CD14-positive monocyte (primary cell): ENCODE data around the gene SYNE1. TPM values are rescaled to one million over a fixed set of nuclear protein-coding genes. Genes with fewer than 3 reads are reported as not detected.

Experiments used
- DNase-seq, 3 donors: peaks; one replicate each; pipeline ENCODE4 v3.0.0-alpha.2; 2011 to 2022
- H2AFZ ChIP-seq: 2 replicates; pipeline ENCODE4 v1.6.0; 2012; ENCODE audit warnings: mild to moderate bottlenecking, low read depth, low read length, inconsistent platforms; ENCODE audit not compliant: insufficient read depth, poor library complexity, severe bottlenecking
- H3K27ac ChIP-seq, 2 donors: 1 replicate in 1 of 2; 2 replicates in 1 of 2; pipeline ENCODE4 v1.5.1; 2012 to 2013; ENCODE audit warnings: low read length in 2 of 2, control low read depth in 1 of 2, inconsistent platforms in 1 of 2, low read depth in 1 of 2, mild to moderate bottlenecking in 1 of 2
- H3K27me3 ChIP-seq, 2 donors: one replicate each; pipeline versions ENCODE4 v1.6.0 to v1.6.1; 2011 to 2013; ENCODE audit warnings: low read length in 2 of 2; ENCODE audit not compliant: control insufficient read depth in 2 of 2, insufficient read depth in 2 of 2
- H3K36me3 ChIP-seq, 2 donors: replicated peaks in 1 of 2; 1 replicate in 1 of 2; 2 replicates in 1 of 2; pipeline versions ENCODE4 v1.5.1 to v1.6.1; 2012 to 2013; ENCODE audit warnings: low read length in 2 of 2, control low read depth in 1 of 2, inconsistent platforms in 1 of 2, mild to moderate bottlenecking in 1 of 2; ENCODE audit not compliant: insufficient read depth in 2 of 2, control insufficient read depth in 1 of 2
- H3K4me1 ChIP-seq, 2 donors: 1 replicate in 1 of 2; 2 replicates in 1 of 2; pipeline versions ENCODE4 v1.5.1 to v1.6.1; 2012 to 2013; ENCODE audit warnings: low read length in 2 of 2, control low read depth in 1 of 2, inconsistent platforms in 1 of 2, mild to moderate bottlenecking in 1 of 2, moderate library complexity in 1 of 2; ENCODE audit not compliant: insufficient read depth in 2 of 2, control insufficient read depth in 1 of 2
- H3K4me2 ChIP-seq: replicated peaks from 2 replicates; pipeline ENCODE3; 2012; ENCODE audit warnings: low read length, moderate library complexity, mild to moderate bottlenecking; ENCODE audit not compliant: poor library complexity, severe bottlenecking; ENCODE audit errors: extremely low read depth
- H3K4me3 ChIP-seq, 3 experiments: fragments of 200-600 bp in 1 of 3; sonication (generic) in 1 of 3; replicated peaks in 1 of 3; 1 replicate in 2 of 3; 2 replicates in 1 of 3; pipeline ENCODE4 v1.5.1; 2011 to 2013; ENCODE audit warnings: low read length in 3 of 3, mild to moderate bottlenecking in 3 of 3, control low read depth in 2 of 3, low read depth in 2 of 3, inconsistent platforms in 1 of 3, moderate library complexity in 1 of 3
- H3K79me2 ChIP-seq: 2 replicates; pipeline ENCODE4 v1.6.0; 2012; ENCODE audit warnings: mild to moderate bottlenecking, control low read depth, inconsistent platforms, low read length, moderate library complexity; ENCODE audit not compliant: insufficient read depth
- H3K9ac ChIP-seq: 2 replicates; pipeline ENCODE4 v1.6.0; 2017; ENCODE audit warnings: low read length, mild to moderate bottlenecking; ENCODE audit not compliant: insufficient read depth, poor library complexity, severe bottlenecking
- H3K9me3 ChIP-seq, 2 donors: replicated peaks in 1 of 2; 1 replicate in 1 of 2; 2 replicates in 1 of 2; pipeline versions ENCODE4 v1.5.1 to v1.6.1; 2012 to 2013; ENCODE audit warnings: low read length in 2 of 2, control low read depth in 1 of 2; ENCODE audit not compliant: control insufficient read depth in 1 of 2, insufficient read depth in 1 of 2
- H4K20me1 ChIP-seq: 2 replicates; pipeline ENCODE4 v1.6.0; 2012; ENCODE audit warnings: mild to moderate bottlenecking, low read length, control low read depth, moderate library complexity; ENCODE audit not compliant: insufficient read depth
- H3K27ac Mint-ChIP-seq, 7 donors: one replicate each; pipeline ENCODE4 v1.8.0; 2020; ENCODE audit warnings: mild to moderate bottlenecking in 7 of 7, mixed read lengths in 7 of 7, moderate library complexity in 6 of 7, inconsistent platforms in 2 of 7
- H3K27me3 Mint-ChIP-seq, 3 donors: one replicate each; pipeline ENCODE4 v1.8.0; 2021 to 2022; ENCODE audit warnings: low read depth in 3 of 3, mild to moderate bottlenecking in 3 of 3, mixed read lengths in 3 of 3, moderate library complexity in 3 of 3, inconsistent platforms in 1 of 3
- H3K36me3 Mint-ChIP-seq, 2 donors: one replicate each; pipeline ENCODE4 v1.8.0; 2020; ENCODE audit warnings: mixed read lengths in 2 of 2, inconsistent platforms in 1 of 2, mild to moderate bottlenecking in 1 of 2
- H3K4me1 Mint-ChIP-seq: one replicate; pipeline ENCODE4 v1.8.0; 2020; ENCODE audit warnings: mild to moderate bottlenecking, mixed read lengths
- H3K4me3 Mint-ChIP-seq, 2 donors: one replicate each; pipeline ENCODE4 v1.8.0; 2020; ENCODE audit warnings: mild to moderate bottlenecking in 2 of 2, mixed read lengths in 2 of 2, moderate library complexity in 1 of 2
- H3K9me3 Mint-ChIP-seq, 7 donors: one replicate each; pipeline ENCODE4 v1.8.0; 2020 to 2022; ENCODE audit warnings: mixed read lengths in 7 of 7, mild to moderate bottlenecking in 6 of 7, moderate library complexity in 6 of 7, inconsistent platforms in 2 of 7
- CTCF ChIP-seq: fragments of 200-600 bp; IDR thresholded peaks from one replicate; pipeline ENCODE4 v1.8.0; 2022; ENCODE audit warnings: antibody characterized with exemption, mild to moderate bottlenecking
- WGBS: methylation state at CpG from one replicate; pipeline ENCODE4 v1.1.5; 2013; ENCODE audit warnings: missing lambda C conversion rate; ENCODE audit not compliant: insufficient coverage; 5-methylcytosine and 5-hydroxymethylcytosine counted together
- intact Hi-C, 2 donors: fragments of 100-400 bp; cut with micrococcal nuclease; formaldehyde crosslinking; loops; one replicate each; pipeline versions ENCODE4 v1.15.0 to v1.15.1; 2023
- polyA plus RNA-seq, 3 donors: library from polyadenylated mRNA; depleted of rRNA in 1 of 3; unstranded in 2 of 3; stranded (reverse) in 1 of 3; fragments of 300-500 nt in 2 of 3; fragments of >200 nt in 1 of 3; fragmentation: Illumina TruSeq in 2 of 3; gene quantifications; 1 replicate in 2 of 3; 2 replicates in 1 of 3; pipeline ENCODE4 v1.2.3, GENCODE V29; 2012 to 2021

The SYNE1 gene
- polyA plus RNA-seq, 3 donors: 3.7 to 24.5 (median 8.1) TPM

- peaks cover 16 to 21% of the 10 kb centered on the region in 2 donors for H3K36me3 Mint-ChIP-seq
- peaks cover 2 to 18% (median 15%) of the 10 kb centered on the region in 7 donors for H3K9me3 Mint-ChIP-seq
- no peaks in the 10 kb centered on the region for H4K20me1 ChIP-seq
- H3K27ac ChIP-seq: no peak overlapping the region
- H3K9me3 ChIP-seq: peaks cover 15 to 16% of the 10 kb centered on the region in 2 donors
- no peak overlapping the region for H3K9ac ChIP-seq
- no peak overlapping the region for H3K4me3 ChIP-seq
- H3K4me1 ChIP-seq: no peaks in the 10 kb centered on the region
- DNase-seq: no peak
- H3K79me2 ChIP-seq: no peaks in the 10 kb centered on the region
- intact Hi-C loops: no loop called here
- peaks cover 0 to 18% of the 10 kb centered on the region in 2 donors for H3K36me3 ChIP-seq
- TF ChIP-seq CTCF: no peak
- H3K4me2 ChIP-seq: no peak overlapping the region
- H3K27me3 Mint-ChIP-seq: peaks cover 0 to 2% (median 0%) of the 10 kb centered on the region in 3 donors
- 88% methylated on average over 3 of the region's 7 CpGs for WGBS
- no peaks in the 10 kb centered on the region for H3K4me1 Mint-ChIP-seq
- no peak overlapping the region for H3K27ac Mint-ChIP-seq
- H2AFZ ChIP-seq: no peak overlapping the region
- no peaks in the 10 kb centered on the region for H3K27me3 ChIP-seq
- H3K4me3 Mint-ChIP-seq: no peak overlapping the region
These were observed 183.7 kb downstream of the SYNE1 start for GRCh38 chr6:152453421-152453820.

- H3K4me3 Mint-ChIP-seq: no peak overlapping the region
- Histone ChIP-seq H3K27ac (no peak overlapping the region), H3K9ac (no peak overlapping the region), H3K4me2 (no peak overlapping the region), H3K9me3 (peaks cover 15 to 16% of the 10 kb centered on the region in 2 donors), H3K27me3 (no peaks in the 10 kb centered on the region), H4K20me1 (no peaks in the 10 kb centered on the region), H3K4me3 (no peak overlapping the region), H2AFZ (no peak overlapping the region), H3K4me1 (no peaks in the 10 kb centered on the region), H3K36me3 (peaks cover 0 to 15% of the 10 kb centered on the region in 2 donors), H3K79me2 (no peaks in the 10 kb centered on the region)
- DNase-seq: no peak
- 96% methylated on average over 6 of the region's 7 CpGs for WGBS
- TF ChIP-seq CTCF: no peak
- intact Hi-C loops: no loop called here
- H3K27me3 Mint-ChIP-seq: peaks cover 0 to 2% (median 0%) of the 10 kb centered on the region in 3 donors
- H3K36me3 Mint-ChIP-seq: peaks cover 16 to 21% of the 10 kb centered on the region in 2 donors
- H3K4me1 Mint-ChIP-seq: no peaks in the 10 kb centered on the region
- peaks cover 2 to 21% (median 15%) of the 10 kb centered on the region in 7 donors for H3K9me3 Mint-ChIP-seq
- no peak overlapping the region for H3K27ac Mint-ChIP-seq
These were observed 184.5 kb downstream of the SYNE1 start for GRCh38 chr6:152452639-152453038.
